ENCODE measurements around the gene MCM5. TPM values are rescaled to one million over a fixed set of nuclear protein-coding genes. Genes with fewer than 3 reads are reported as not detected.

Gene MCM5
- total RNA-seq, 1 experiment from 2014 or later = 194 TPM

DNA sequence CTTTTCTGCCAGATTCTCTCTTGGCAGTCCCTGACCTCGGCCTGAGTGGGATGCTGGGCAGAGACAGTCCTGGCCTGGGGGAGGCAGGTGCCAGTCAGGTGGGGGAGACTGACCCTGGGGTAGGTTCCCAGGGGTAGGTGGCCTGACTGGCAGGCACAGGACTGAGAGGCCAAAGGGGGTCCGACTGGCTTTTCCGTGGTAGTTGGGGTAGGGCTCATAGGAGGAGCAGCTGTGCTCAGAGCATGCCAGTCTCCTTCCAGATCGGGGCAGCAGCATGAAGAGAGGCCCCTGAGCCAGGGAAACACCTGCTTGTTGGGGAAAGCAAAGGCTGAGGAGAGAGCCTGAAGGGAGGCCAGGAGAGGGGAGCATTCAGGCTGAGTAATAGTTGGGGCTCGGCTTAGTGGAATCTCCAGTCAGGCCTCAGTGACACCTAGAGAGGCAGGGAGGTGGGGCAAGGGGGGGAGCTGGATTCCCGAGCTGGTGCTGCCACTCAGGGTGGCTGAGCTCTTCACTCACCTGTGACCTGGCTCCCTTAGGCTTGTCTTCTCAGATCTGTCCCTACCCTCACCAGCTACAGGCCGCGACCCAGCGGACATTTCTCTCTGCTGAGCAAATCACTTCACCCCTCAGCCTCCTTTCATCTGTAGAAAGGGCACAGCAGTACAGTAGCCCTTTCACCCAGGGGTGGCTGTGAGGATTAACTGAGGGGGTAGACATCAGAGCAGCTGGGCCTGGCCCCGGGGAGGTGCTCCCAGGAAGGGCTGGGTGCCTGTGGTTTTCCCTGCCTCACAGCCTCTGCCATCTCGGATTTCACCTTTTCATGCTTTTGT is 26.2 kb downstream of the MCM5 start:
- Histone ChIP-seq H4K20me1 (ENCODE audit: insufficient read depth) (0 out of 2 replicates have a peak, but pooled peaks cover 3% of the 10 kb centered on the region), H3K4me3 (replicated peaks in 1 of 2; ENCODE audit: low read depth in 1 of 2, low read length in 2 of 2) (no peak overlapping the region), H3K27me3 (ENCODE audit: insufficient read depth, low read length) (no peaks in the 10 kb centered on the region), H3K9ac (ENCODE audit: low read length) (peak overlapping the region; percentile 14; the same call in 1 of the 2 replicates), H3K79me2 (ENCODE audit: insufficient read depth, low read length) (peaks cover 7% of the 10 kb centered on the region; the same call in 1 of the 2 replicates), H2AFZ (ENCODE audit: low read depth, low read length, poor library complexity, severe bottlenecking) (no peak overlapping the region), H3K4me2 (ENCODE audit: low read length) (peak overlapping the region; percentile 29), H3K9me3 (ENCODE audit: control insufficient read depth in 1 of 2, insufficient read depth in 1 of 2, low read depth in 1 of 2, low read length in 2 of 2) (no peaks in the 10 kb centered on the region), H3K9me2 (ENCODE audit: insufficient read depth) (no peaks in the 10 kb centered on the region), H3K36me3 (ENCODE audit: control insufficient read depth in 1 of 2, insufficient read depth in 2 of 2, low read length in 2 of 2) (peaks cover 8 to 56% of the 10 kb centered on the region in 2 experiments), H3K4me1 (ENCODE audit: control insufficient read depth in 1 of 2, insufficient read depth in 2 of 2, low read length in 2 of 2) (peaks cover 17 to 18% of the 10 kb centered on the region in 2 experiments), H3K27ac (ENCODE audit: low read depth, low read length) (peak overlapping the region; percentile 72)
- BruUV-seq (replicated peaks) = no TSS peak
- DNase-seq (ENCODE audit: low read depth, low spot score) = no peak
- intact Hi-C loops (cut with micrococcal nuclease) = no loop called here
- TF ChIP-seq SRF (IDR thresholded peaks at IDR 0.05; ENCODE audit: low read depth) (no peak), FOSL1 (IDR thresholded peaks at IDR 0.05; ENCODE audit: low read depth) (no peak), YY1 (IDR thresholded peaks at IDR 0.05; ENCODE audit: extremely low read depth, insufficient replicate concordance, low read depth, low read length) (no peak), RAD21 (IDR thresholded peaks at IDR 0.05; ENCODE audit: low read depth) (no peak), SIN3A (IDR thresholded peaks at IDR 0.05; ENCODE audit: low read depth) (no peak), JUND (IDR thresholded peaks at IDR 0.05) (no peak), ELF1 (IDR thresholded peaks at IDR 0.05; ENCODE audit: borderline replicate concordance, low read depth) (no peak), EGR1 (IDR thresholded peaks at IDR 0.05; ENCODE audit: low read depth) (no peak)
- ChIA-PET POLR2A (no interaction called here), CTCF (interaction anchor here (1.0 kb wide), 2 partner anchors 8 to 640 kb away, joined by 3 read pairs; no protein-coding TSS in a partner anchor), RAD21 (ENCODE audit: low non-redundant PET in 1 of 2, low total read pairs in 2 of 2, uncharacterized antibody in 2 of 2, unreplicated experiment in 2 of 2) (interaction anchor here in 1 of 2 experiments (0.6 to 1.2 kb wide), 3 partner anchors 46 to 120 kb away, joined by 3 read pairs; no protein-coding TSS in a partner anchor)
- ATAC-seq = peak; percentile 60

GRCh38 chr22:35426801-35427140 is 26.8 kb downstream of the MCM5 start:
- ChIA-PET CTCF (interaction anchor here (1.0 kb wide), 1 partner anchor 640 kb away, joined by 3 read pairs; no protein-coding TSS in a partner anchor), RAD21 (ENCODE audit: low non-redundant PET in 1 of 2, low total read pairs in 2 of 2, uncharacterized antibody in 2 of 2, unreplicated experiment in 2 of 2) (interaction anchor here in 1 of 2 experiments (0.6 to 1.2 kb wide), 3 partner anchors 47 to 121 kb away, joined by 3 read pairs; no protein-coding TSS in a partner anchor), POLR2A (no interaction called here)
- no peak overlapping the region for H2AFZ ChIP-seq (ENCODE audit: low read depth, low read length, poor library complexity, severe bottlenecking)
- H3K9ac ChIP-seq (ENCODE audit: low read length) = no peak overlapping the region
- no peaks in the 10 kb centered on the region for H3K27me3 ChIP-seq (ENCODE audit: insufficient read depth, low read length)
- no peak for TF ChIP-seq RAD21 (IDR thresholded peaks at IDR 0.05; ENCODE audit: low read depth)
- TF ChIP-seq JUND (IDR thresholded peaks at IDR 0.05) = no peak
- H4K20me1 ChIP-seq (ENCODE audit: insufficient read depth) = 0 out of 2 replicates have a peak, but pooled peaks cover 3% of the 10 kb centered on the region
- DNase-seq (ENCODE audit: low read depth, low spot score) (no peak), ATAC-seq (no peak)
- H3K4me2 ChIP-seq (ENCODE audit: low read length) = peak overlapping the region; percentile 29; the same call in 1 of the 2 replicates
- no peaks in the 10 kb centered on the region for H3K9me3 ChIP-seq (ENCODE audit: control insufficient read depth in 1 of 2, insufficient read depth in 1 of 2, low read depth in 1 of 2, low read length in 2 of 2)
- intact Hi-C loops (cut with micrococcal nuclease) = no loop called here
- peak overlapping the region; percentile 72 for H3K27ac ChIP-seq (ENCODE audit: low read depth, low read length)
- H3K4me3 ChIP-seq (replicated peaks in 1 of 2; ENCODE audit: low read depth in 1 of 2, low read length in 2 of 2) = no peak overlapping the region
- peaks cover 17 to 18% of the 10 kb centered on the region in 2 experiments for H3K4me1 ChIP-seq (ENCODE audit: control insufficient read depth in 1 of 2, insufficient read depth in 2 of 2, low read length in 2 of 2)
- H3K79me2 ChIP-seq (ENCODE audit: insufficient read depth, low read length) = peaks cover 7% of the 10 kb centered on the region; the same call in 1 of the 2 replicates
- H3K9me2 ChIP-seq (ENCODE audit: insufficient read depth) = no peaks in the 10 kb centered on the region
- H3K36me3 ChIP-seq (ENCODE audit: control insufficient read depth in 1 of 2, insufficient read depth in 2 of 2, low read length in 2 of 2) = peaks cover 5 to 56% of the 10 kb centered on the region in 2 experiments
- no TSS peak for BruUV-seq (replicated peaks)

Data from HCT116 (cell line).